Neural progenitor cell (in vitro differentiated cells): ENCODE results near the gene SPDYE3. TPM values are rescaled to one million over a fixed set of nuclear protein-coding genes. Genes with fewer than 3 reads are reported as not detected.
"Not testable (repeated sequence)": the region's sequence is repeated elsewhere in the genome, so short reads cannot be mapped to it uniquely, and the experiment has no call there.

Source experiments
- DNase-seq: peaks from one replicate; pipeline ENCODE4 v3.0.0-alpha.2; 2016; ENCODE audit warnings: low spot score
- H2AFZ ChIP-seq: fragments of 200-600 bp; sonication (generic); replicated peaks from 2 replicates; pipeline ENCODE4 v1.6.1; 2016; ENCODE audit warnings: antibody characterized with exemption
- H3F3A ChIP-seq: fragments of 200-600 bp; sonication (generic); 2 replicates; pipeline ENCODE4 v1.6.1; 2016; ENCODE audit warnings: antibody characterized with exemption, low read depth
- H3K27ac ChIP-seq: fragments of 200-600 bp; sonication (generic); 2 replicates; pipeline ENCODE4 v1.5.1; 2016; ENCODE audit warnings: mild to moderate bottlenecking
- H3K27me3 ChIP-seq: fragments of 200-600 bp; sonication (generic); 2 replicates; pipeline ENCODE4 v1.6.1; 2016; ENCODE audit warnings: mild to moderate bottlenecking, moderate library complexity
- H3K36me3 ChIP-seq: fragments of 200-600 bp; sonication (generic); 2 replicates; pipeline ENCODE4 v1.5.1; 2016
- H3K4me1 ChIP-seq: fragments of 200-600 bp; sonication (generic); 2 replicates; pipeline ENCODE4 v1.6.1; 2016; ENCODE audit warnings: mixed run types
- H3K4me2 ChIP-seq: fragments of 200-600 bp; sonication (generic); 2 replicates; pipeline ENCODE4 v1.6.1; 2016
- H3K4me3 ChIP-seq: fragments of 200-600 bp; sonication (generic); 2 replicates; pipeline ENCODE4 v1.5.1; 2016
- H3K79me2 ChIP-seq: fragments of 200-600 bp; sonication (generic); 2 replicates; pipeline ENCODE4 v1.6.1; 2016; ENCODE audit warnings: low read depth
- H3K9ac ChIP-seq: fragments of 200-600 bp; sonication (generic); 2 replicates; pipeline ENCODE4 v1.6.1; 2016
- H3K9me3 ChIP-seq: fragments of 200-600 bp; sonication (generic); 2 replicates; pipeline ENCODE4 v1.5.1; 2016; ENCODE audit warnings: low read depth
- H4K20me1 ChIP-seq: fragments of 200-600 bp; sonication (generic); 2 replicates; pipeline ENCODE4 v1.6.1; 2016; ENCODE audit warnings: low read depth
- H3K27ac Mint-ChIP-seq: 3 replicates; pipeline ENCODE4 v1.8.0; 2021; ENCODE audit warnings: mixed read lengths
- H3K27me3 Mint-ChIP-seq: 2 replicates; pipeline ENCODE4 v1.8.0; 2022; ENCODE audit warnings: low read depth, mild to moderate bottlenecking, inconsistent platforms, moderate library complexity, mixed read lengths; ENCODE audit not compliant: insufficient read depth
- H3K36me3 Mint-ChIP-seq: 3 replicates; pipeline ENCODE4 v1.8.0; 2021; ENCODE audit warnings: mixed read lengths
- H3K4me1 Mint-ChIP-seq: 3 replicates; pipeline ENCODE4 v1.8.0; 2021; ENCODE audit warnings: mixed read lengths
- H3K4me3 Mint-ChIP-seq: 3 replicates; pipeline ENCODE4 v1.8.0; 2021; ENCODE audit warnings: mild to moderate bottlenecking, moderate library complexity, mixed read lengths
- H3K9me3 Mint-ChIP-seq: 3 replicates; pipeline ENCODE4 v1.8.0; 2020; ENCODE audit warnings: mixed read lengths
- CTCF ChIP-seq: fragments of 200-600 bp; sonication (generic); IDR thresholded peaks from 2 replicates; pipeline ENCODE4 v1.5.1; 2017; ENCODE audit warnings: antibody characterized with exemption, mild to moderate bottlenecking
- EZH2 ChIP-seq: fragments of 200-600 bp; sonication (generic); IDR thresholded peaks from 2 replicates; pipeline ENCODE4 v1.6.1; 2017; ENCODE audit warnings: antibody characterized with exemption, mild to moderate bottlenecking, moderate library complexity
- EZH2phosphoT487 ChIP-seq: fragments of 200-600 bp; sonication (generic); IDR thresholded peaks from 2 replicates; pipeline ENCODE4 v1.6.1; 2017; ENCODE audit warnings: antibody characterized with exemption
- total RNA-seq: library from RNA; depleted of rRNA; stranded (reverse); fragments of >200 nt; gene quantifications from 2 replicates; pipeline ENCODE4 v1.2.3, GENCODE V29; 2015; ENCODE audit warnings: low replicate concordance

SPDYE3 gene
- total RNA-seq, 1 donor from 2014 or later: not detected

DNA sequence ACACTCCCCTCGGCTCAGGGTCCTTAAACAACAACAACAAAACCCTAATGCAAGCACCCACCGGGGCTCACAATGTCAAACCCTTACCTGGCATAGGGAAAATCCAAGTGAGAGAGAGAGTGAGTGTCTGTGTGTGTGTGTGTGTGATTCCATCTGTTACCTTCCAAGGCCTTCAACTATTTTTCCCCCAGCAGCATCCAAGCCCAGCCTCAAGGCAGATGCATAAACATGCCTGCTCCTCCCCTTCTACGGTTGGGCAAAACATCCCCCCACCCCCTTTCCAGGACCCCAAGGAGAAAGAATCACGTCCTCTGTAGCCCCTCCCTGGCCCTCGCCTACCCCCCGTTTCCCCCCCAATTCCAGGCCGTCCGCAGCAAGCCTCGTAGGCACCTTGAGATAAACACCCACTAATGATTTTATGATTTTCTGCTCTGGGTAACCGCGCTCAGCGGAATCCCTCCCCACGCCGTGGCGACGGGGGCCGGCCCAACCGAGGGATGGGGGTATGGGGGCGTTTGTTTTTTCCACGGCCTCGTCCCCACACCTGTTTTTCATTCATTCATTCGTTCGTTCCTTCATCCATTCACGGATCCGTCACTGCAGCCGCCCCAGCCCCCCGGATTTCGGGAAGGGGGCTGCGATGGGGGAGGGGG lies 36.4 kb upstream of the SPDYE3 start:
- not testable (repeated sequence) for H3K27ac ChIP-seq, H3K36me3 ChIP-seq, H3K9me3 Mint-ChIP-seq, H3K9me3 ChIP-seq, H3K27me3 ChIP-seq, H3K27me3 Mint-ChIP-seq, H3K36me3 Mint-ChIP-seq, H2AFZ ChIP-seq
- peaks cover 41% of the 10 kb centered on the region for H3K79me2 ChIP-seq
- peaks cover 25% of the 10 kb centered on the region for H3K4me1 ChIP-seq
- Mint-ChIP-seq H3K4me3 (peak overlapping the region; percentile 93), H3K27ac (peak overlapping the region; percentile 27), H3K4me1 (peaks cover 28% of the 10 kb centered on the region)
- H3K9ac ChIP-seq: peak overlapping the region; percentile 1
- peaks cover 28% of the 10 kb centered on the region for H3F3A ChIP-seq
- peak overlapping the region; percentile 88 for H3K4me2 ChIP-seq
- H4K20me1 ChIP-seq: peaks cover 50% of the 10 kb centered on the region
- H3K4me3 ChIP-seq: peak overlapping the region; percentile 83
- peak; percentile 41 for DNase-seq

GRCh38 chr7:100271716-100272537 lies 35.6 kb upstream of the SPDYE3 start:
- Mint-ChIP-seq H3K4me1 (peaks cover 28% of the 10 kb centered on the region), H3K27ac (no peak overlapping the region), H3K36me3 (peaks cover under 1% of the 10 kb centered on the region), H3K27me3 (peaks cover 10% of the 10 kb centered on the region), H3K9me3 (no peaks in the 10 kb centered on the region), H3K4me3 (peak overlapping the region; percentile 93)
- peak overlapping the region; percentile 83 for H3K4me3 ChIP-seq
- TF ChIP-seq EZH2phosphoT487 (no peak), EZH2 (no peak), CTCF (peak; percentile 36)
- H3K4me2 ChIP-seq: peak overlapping the region; percentile 88
- no peak overlapping the region for H3K9ac ChIP-seq
- H3F3A ChIP-seq: peaks cover 28% of the 10 kb centered on the region
- peak overlapping the region; percentile 61 for H2AFZ ChIP-seq
- H4K20me1 ChIP-seq: peaks cover 42% of the 10 kb centered on the region
- H3K9me3 ChIP-seq: no peaks in the 10 kb centered on the region
- peaks cover 19% of the 10 kb centered on the region for H3K4me1 ChIP-seq
- no peaks in the 10 kb centered on the region for H3K36me3 ChIP-seq
- H3K27me3 ChIP-seq: no peaks in the 10 kb centered on the region
- H3K27ac ChIP-seq: peak overlapping the region; percentile 1
- DNase-seq: peak; percentile 98
- H3K79me2 ChIP-seq: peaks cover 32% of the 10 kb centered on the region

DNA sequence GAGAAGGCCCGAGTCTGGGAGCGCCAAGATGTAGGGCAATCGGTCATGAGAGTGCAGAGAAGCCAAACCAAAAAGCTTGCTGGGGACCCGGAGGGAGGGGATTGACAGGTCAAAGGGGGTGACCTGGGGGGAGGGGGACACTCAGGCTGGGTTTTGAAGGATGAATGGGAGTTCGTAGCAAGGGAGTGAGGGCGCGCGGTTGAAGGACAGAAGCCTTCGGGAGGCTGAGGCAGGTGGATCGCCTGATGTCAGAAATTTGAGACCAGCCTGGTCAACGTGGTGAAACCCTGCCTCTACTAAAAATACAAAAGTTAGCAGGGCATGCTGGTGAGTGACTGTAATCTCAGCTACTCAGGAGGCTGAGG lies 35.0 kb upstream of the SPDYE3 start:
- peaks cover 36% of the 10 kb centered on the region for H4K20me1 ChIP-seq
- peak overlapping the region; percentile 61 for H2AFZ ChIP-seq
- DNase-seq: peak; percentile 67
- peaks cover 28% of the 10 kb centered on the region for H3K4me1 Mint-ChIP-seq
- peak overlapping the region; percentile 85 for H3K4me3 Mint-ChIP-seq
- H3K36me3 ChIP-seq, H3K27me3 Mint-ChIP-seq, H3K9me3 ChIP-seq, H3K9ac ChIP-seq, H3K9me3 Mint-ChIP-seq, H3K36me3 Mint-ChIP-seq, H3K27me3 ChIP-seq: not testable (repeated sequence)
- H3K4me2 ChIP-seq: peak overlapping the region; percentile 88
- H3F3A ChIP-seq: peaks cover 28% of the 10 kb centered on the region
- peak overlapping the region; percentile 83 for H3K4me3 ChIP-seq
- H3K27ac Mint-ChIP-seq: peak overlapping the region; percentile 25
- peak overlapping the region; percentile 1 for H3K27ac ChIP-seq
- peaks cover 26% of the 10 kb centered on the region for H3K79me2 ChIP-seq
- H3K4me1 ChIP-seq: peaks cover 19% of the 10 kb centered on the region

- H3K79me2 ChIP-seq: peaks cover under 1% of the 10 kb centered on the region
- no peaks in the 10 kb centered on the region for H3K36me3 ChIP-seq
- H2AFZ ChIP-seq: no peak overlapping the region
- no peak overlapping the region for H3K4me3 ChIP-seq
- no peak overlapping the region for H3K4me3 Mint-ChIP-seq
- no peak for DNase-seq
- no peak overlapping the region for H3K9ac ChIP-seq
- TF ChIP-seq CTCF (no peak), EZH2phosphoT487 (no peak), EZH2 (no peak)
- H3K9me3 ChIP-seq: no peaks in the 10 kb centered on the region
- no peak overlapping the region for H3K4me2 ChIP-seq
- H3K4me1 ChIP-seq: peaks cover 11% of the 10 kb centered on the region
- H3F3A ChIP-seq: peaks cover 22% of the 10 kb centered on the region
- H3K36me3 Mint-ChIP-seq: peaks cover 5% of the 10 kb centered on the region
- H3K4me1 Mint-ChIP-seq: peaks cover 11% of the 10 kb centered on the region
- H3K9me3 Mint-ChIP-seq: no peaks in the 10 kb centered on the region
- H4K20me1 ChIP-seq: peaks cover 10% of the 10 kb centered on the region
- no peak overlapping the region for H3K27ac ChIP-seq
- H3K27me3 Mint-ChIP-seq: peaks cover 5% of the 10 kb centered on the region
- no peaks in the 10 kb centered on the region for H3K27me3 ChIP-seq
- H3K27ac Mint-ChIP-seq: no peak overlapping the region
These were observed 32.4 kb upstream of the SPDYE3 start for GRCh38 chr7:100275120-100275519.

DNA sequence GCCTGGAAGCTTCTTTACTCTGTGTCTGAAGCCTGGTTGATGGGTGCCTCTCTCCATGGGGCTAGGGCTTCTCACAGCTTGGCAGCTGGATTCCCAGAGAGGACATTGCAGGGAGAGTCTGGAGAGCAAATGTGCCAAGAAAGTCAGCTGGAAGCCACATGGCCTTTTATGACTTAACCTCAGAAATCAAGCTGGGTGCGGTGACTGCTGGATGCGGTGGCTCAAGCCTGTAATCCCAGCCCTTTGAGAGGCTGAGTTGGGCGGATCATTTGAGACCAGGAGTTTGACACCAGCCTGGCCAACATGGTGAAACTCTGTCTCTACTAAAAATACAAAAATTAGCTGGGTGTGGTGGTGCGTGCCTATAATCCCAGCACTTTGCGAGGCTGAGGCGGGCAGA lies 31.4 kb upstream of the SPDYE3 start:
- peaks cover 14% of the 10 kb centered on the region for H3F3A ChIP-seq
- DNase-seq, H3K4me1 Mint-ChIP-seq, H3K27me3 Mint-ChIP-seq, H3K4me3 Mint-ChIP-seq, H3K27ac Mint-ChIP-seq, H3K9me3 ChIP-seq, H3K27ac ChIP-seq, H2AFZ ChIP-seq, H3K4me3 ChIP-seq, H3K79me2 ChIP-seq, H3K4me1 ChIP-seq, H3K27me3 ChIP-seq, H3K36me3 Mint-ChIP-seq, H3K9me3 Mint-ChIP-seq, H3K36me3 ChIP-seq, H3K9ac ChIP-seq, H3K4me2 ChIP-seq, H4K20me1 ChIP-seq: not testable (repeated sequence)

DNA sequence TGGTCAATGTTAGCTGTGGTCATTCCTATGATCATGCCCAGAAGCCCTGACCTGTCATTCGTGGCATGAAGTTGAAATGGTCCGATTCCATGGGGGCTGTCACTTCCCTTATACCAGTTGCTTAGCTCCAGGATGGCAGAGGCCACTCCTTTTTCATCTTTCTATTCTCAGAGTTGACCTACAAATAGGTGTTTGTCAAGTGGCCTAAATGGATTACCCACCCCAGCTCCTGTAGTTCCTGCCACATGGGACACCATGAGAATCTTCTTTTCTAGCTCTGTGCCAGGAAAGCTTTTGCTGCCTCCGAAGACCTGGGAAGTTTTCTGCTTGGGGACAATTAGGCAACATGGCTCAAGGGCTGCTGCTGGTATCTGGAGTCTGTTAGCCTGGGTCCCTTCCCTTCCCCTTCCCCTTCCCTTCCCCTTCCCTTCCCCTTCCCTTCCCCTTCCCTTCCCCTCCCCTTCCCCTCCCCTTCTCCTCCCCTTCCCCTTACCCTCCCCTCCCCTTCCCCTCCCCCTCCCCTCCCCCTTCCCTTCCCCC lies 25.4 kb upstream of the SPDYE3 start:
- not testable (repeated sequence) for H3K27me3 Mint-ChIP-seq, H3K9me3 ChIP-seq, H3K27ac ChIP-seq, H3K4me1 ChIP-seq, H3K4me3 ChIP-seq, H3K36me3 ChIP-seq, DNase-seq, H3K27me3 ChIP-seq, H3K9ac ChIP-seq, H2AFZ ChIP-seq, H3K27ac Mint-ChIP-seq, H3K36me3 Mint-ChIP-seq, H3K4me2 ChIP-seq, H3F3A ChIP-seq, H3K9me3 Mint-ChIP-seq, H3K79me2 ChIP-seq, H4K20me1 ChIP-seq, H3K4me1 Mint-ChIP-seq, H3K4me3 Mint-ChIP-seq
